GM23338 (cell line): ENCODE data around the gene RIN3. TPM values are rescaled to one million over a fixed set of nuclear protein-coding genes. Genes with fewer than 3 reads are reported as not detected.

ENCODE experiments used
- ATAC-seq: fragments of 200-7000 bp; cut with Tn5 transposase; 3 replicates; pipeline ENCODE4 v1.9.1; 2020
- DNase-seq: peaks from one replicate; pipeline ENCODE4 v3.0.0-alpha.2; 2015; ENCODE audit warnings: low spot score
- H2AFZ ChIP-seq: fragments of 200-600 bp; sonication (generic); 2 replicates; pipeline ENCODE4 v1.8.0; 2016; ENCODE audit warnings: antibody characterized with exemption, mild to moderate bottlenecking, moderate library complexity
- H3F3A ChIP-seq: fragments of 200-600 bp; sonication (generic); replicated peaks from 2 replicates; pipeline ENCODE4 v1.8.0; 2017; ENCODE audit warnings: antibody characterized with exemption, mixed run types, low read depth
- H3K27ac ChIP-seq: fragments of 200-600 bp; sonication (generic); 2 replicates; pipeline ENCODE4 v1.6.1; 2016; ENCODE audit warnings: low read depth
- H3K27me3 ChIP-seq: fragments of 200-600 bp; sonication (generic); 2 replicates; pipeline ENCODE4 v1.8.0; 2016; ENCODE audit warnings: mild to moderate bottlenecking, mixed run types, moderate library complexity; ENCODE audit not compliant: insufficient read depth
- H3K36me3 ChIP-seq: fragments of 200-600 bp; sonication (generic); 2 replicates; pipeline ENCODE4 v1.8.0; 2016; ENCODE audit warnings: mild to moderate bottlenecking; ENCODE audit not compliant: insufficient read depth
- H3K4me1 ChIP-seq: fragments of 200-600 bp; sonication (generic); 2 replicates; pipeline ENCODE4 v1.8.0; 2016; ENCODE audit warnings: mild to moderate bottlenecking, moderate library complexity; ENCODE audit not compliant: insufficient read depth
- H3K4me2 ChIP-seq: fragments of 200-600 bp; sonication (generic); 2 replicates; pipeline ENCODE4 v1.7.1; 2017; ENCODE audit warnings: mixed run types
- H3K4me3 ChIP-seq: fragments of 200-600 bp; sonication (generic); 2 replicates; pipeline ENCODE4 v1.6.1; 2016; ENCODE audit warnings: mixed run types
- H3K79me2 ChIP-seq: fragments of 200-600 bp; sonication (generic); replicated peaks from 2 replicates; pipeline ENCODE4 v1.8.0; 2017; ENCODE audit warnings: mild to moderate bottlenecking; ENCODE audit not compliant: insufficient read depth
- H3K9me2 ChIP-seq: fragments of 200-600 bp; sonication (generic); 2 replicates; pipeline ENCODE4 v1.8.0; 2017; ENCODE audit not compliant: insufficient read depth
- H4K20me1 ChIP-seq: fragments of 200-600 bp; sonication (generic); replicated peaks from 2 replicates; pipeline ENCODE4 v1.8.0; 2017; ENCODE audit warnings: mild to moderate bottlenecking; ENCODE audit not compliant: insufficient read depth
- H3K27ac Mint-ChIP-seq: 2 replicates; pipeline ENCODE4 v1.8.0; 2020; ENCODE audit warnings: inconsistent platforms, mild to moderate bottlenecking, moderate library complexity, mixed read lengths
- H3K27me3 Mint-ChIP-seq: 3 replicates; pipeline ENCODE4 v1.8.0; 2022; ENCODE audit warnings: low read depth, mild to moderate bottlenecking, moderate library complexity, mixed read lengths, inconsistent platforms; ENCODE audit not compliant: insufficient read depth, poor library complexity
- H3K36me3 Mint-ChIP-seq: 3 replicates; pipeline ENCODE4 v1.8.0; 2021; ENCODE audit warnings: low read depth, mild to moderate bottlenecking, inconsistent platforms, moderate library complexity, mixed read lengths
- H3K4me1 Mint-ChIP-seq: 3 replicates; pipeline ENCODE4 v1.8.0; 2020; ENCODE audit warnings: mild to moderate bottlenecking, inconsistent platforms, mixed read lengths
- H3K4me3 Mint-ChIP-seq: 3 replicates; pipeline ENCODE4 v1.8.0; 2021; ENCODE audit warnings: moderate library complexity, mild to moderate bottlenecking, inconsistent platforms, mixed read lengths
- H3K9me3 Mint-ChIP-seq: 3 replicates; pipeline ENCODE4 v1.8.0; 2020; ENCODE audit warnings: moderate library complexity, mild to moderate bottlenecking, inconsistent platforms, mixed read lengths
- CTCF ChIP-seq, 2 experiments: fragments of 200-600 bp in 1 of 2; sonication (generic) in 1 of 2; conservative IDR thresholded peaks; 2 replicates each; pipeline versions ENCODE4 v1.5.1 to v1.6.1; 2016 to 2017; ENCODE audit warnings: antibody characterized with exemption in 2 of 2, low read depth in 2 of 2, mild to moderate bottlenecking in 2 of 2, moderate library complexity in 1 of 2
- ETS1 ChIP-seq: IDR thresholded peaks from 2 replicates; pipeline ENCODE4 v1.6.1; 2016; ENCODE audit warnings: antibody characterized with exemption
- EZH2phosphoT487 ChIP-seq: fragments of 200-600 bp; sonication (generic); IDR thresholded peaks from one replicate; pipeline ENCODE4 v1.8.1; 2018; ENCODE audit warnings: antibody characterized with exemption; ENCODE audit not compliant: unreplicated experiment
- JUNB ChIP-seq: IDR thresholded peaks from one replicate; pipeline ENCODE4 v1.6.1; 2016; ENCODE audit warnings: antibody characterized with exemption; ENCODE audit not compliant: unreplicated experiment
- NANOG ChIP-seq: IDR thresholded peaks from 2 replicates; pipeline ENCODE4 v1.6.1; 2016; ENCODE audit warnings: antibody characterized with exemption, borderline replicate concordance
- REST ChIP-seq: IDR thresholded peaks from one replicate; pipeline ENCODE4 v1.6.1; 2018; ENCODE audit warnings: antibody characterized with exemption; ENCODE audit not compliant: unreplicated experiment
- STAT1 ChIP-seq: IDR thresholded peaks from one replicate; pipeline ENCODE4 v1.6.1; 2016; ENCODE audit warnings: antibody characterized with exemption; ENCODE audit not compliant: unreplicated experiment
- ZNF331 ChIP-seq: fragments of 250-450 bp; sonication (Bioruptor Pico); IDR thresholded peaks from 2 replicates; pipeline ENCODE4 v1.5.0; 2020; ENCODE audit warnings: low read depth, mild to moderate bottlenecking, moderate library complexity
- polyA plus RNA-seq: library from polyadenylated mRNA; unstranded; fragments of >200 nt; fragmentation: Nextera tagmentation; extraction: Ambion mirVana; gene quantifications from 2 replicates; pipeline ENCODE4 v1.2.1, GENCODE V29; 2016
- total RNA-seq: library from RNA; depleted of rRNA; stranded (reverse); fragments of >200 nt; shearing (Covaris generic); gene quantifications from 2 replicates; pipeline ENCODE4 v1.2.3, GENCODE V29; 2014

Gene RIN3
- total and polyA plus RNA-seq, 2 experiments from 2014 or later = 0.97 to 1.5 TPM

GRCh38 chr14:92654239-92654901 lies 140.8 kb downstream of the RIN3 start:
- Histone ChIP-seq H3K4me3 (no peak overlapping the region), H3K36me3 (no peaks in the 10 kb centered on the region), H3K4me1 (no peaks in the 10 kb centered on the region), H3K79me2 (no peaks in the 10 kb centered on the region), H3K9me2 (no peaks in the 10 kb centered on the region), H3K27me3 (no peaks in the 10 kb centered on the region), H2AFZ (no peak overlapping the region), H3K4me2 (no peak overlapping the region), H4K20me1 (no peaks in the 10 kb centered on the region), H3K27ac (no peak overlapping the region), H3F3A (no peaks in the 10 kb centered on the region)
- no peak for TF ChIP-seq STAT1
- no peak for TF ChIP-seq REST
- TF ChIP-seq NANOG = no peak
- no peak for TF ChIP-seq EZH2phosphoT487
- no peak for TF ChIP-seq JUNB
- TF ChIP-seq CTCF (conservative IDR thresholded peaks at IDR 0.05; ENCODE audit: low read depth in 2 of 2) = no peak
- TF ChIP-seq ETS1 = no peak
- no peak for TF ChIP-seq ZNF331
- no peak overlapping the region for H3K4me3 Mint-ChIP-seq
- H3K9me3 Mint-ChIP-seq = no peaks in the 10 kb centered on the region; the same call in 1 of the 3 replicates
- H3K4me1 Mint-ChIP-seq = no peaks in the 10 kb centered on the region; the same call in 1 of the 3 replicates
- H3K27ac Mint-ChIP-seq = no peak overlapping the region
- ATAC-seq (no peak), DNase-seq (no peak)
- no peaks in the 10 kb centered on the region; the same call in 2 of the 3 replicates for H3K36me3 Mint-ChIP-seq
- peaks cover 11% of the 10 kb centered on the region for H3K27me3 Mint-ChIP-seq
